Adrenal gland (tissue), 12 donors: ENCODE data around the gene PAM16. TPM values are rescaled to one million over a fixed set of nuclear protein-coding genes. Genes with fewer than 3 reads are reported as not detected.

ENCODE experiments used
- DNase-seq, 7 donors: peaks; one replicate each; pipeline ENCODE4 v3.0.0-alpha.2; 2019 to 2020
- H3K27ac ChIP-seq, 5 donors: fragments of 200-600 bp; sonication (generic) in 4 of 5; 1 replicate in 3 of 5; 2 replicates in 2 of 5; pipeline versions ENCODE4 v1.5.1 to v1.8.0; 2016 to 2020; ENCODE audit warnings: mild to moderate bottlenecking in 1 of 5
- H3K27me3 ChIP-seq: fragments of 200-600 bp; 2 replicates; pipeline ENCODE4 v1.8.0; 2021
- H3K36me3 ChIP-seq, 2 donors: fragments of 200-600 bp; replicated peaks in 1 of 2; 1 replicate in 1 of 2; 2 replicates in 1 of 2; pipeline versions ENCODE4 v1.5.1 to v1.8.0; 2018 to 2022
- H3K4me1 ChIP-seq, 2 donors: fragments of 200-600 bp; replicated peaks in 1 of 2; 1 replicate in 1 of 2; 2 replicates in 1 of 2; pipeline versions ENCODE4 v1.5.1 to v1.8.0; 2018 to 2021
- H3K4me3 ChIP-seq, 4 donors: fragments of 200-600 bp; sonication (generic) in 3 of 4; one replicate each; pipeline ENCODE4 v1.5.1; 2016 to 2018
- H3K9me3 ChIP-seq, 3 donors: fragments of 200-600 bp; sonication (generic) in 1 of 3; replicated peaks in 1 of 3; 1 replicate in 2 of 3; 2 replicates in 1 of 3; pipeline versions ENCODE4 v1.5.1 to v1.8.0; 2016 to 2021
- CTCF ChIP-seq, 6 experiments: fragments of 450-650 bp in 4 of 6; fragments of 200-600 bp in 2 of 6; sonication (generic) in 1 of 6; IDR thresholded peaks; 1 replicate in 5 of 6; 2 replicates in 1 of 6; pipeline versions ENCODE4 v1.5.1 to v1.8.0; 2016 to 2021; ENCODE audit warnings: antibody characterized with exemption in 6 of 6, mild to moderate bottlenecking in 2 of 6, moderate library complexity in 1 of 6
- POLR2A ChIP-seq, 2 donors: fragments of 450-650 bp; IDR thresholded peaks; one replicate each; pipeline ENCODE4 v1.6.1; 2017; ENCODE audit warnings: antibody characterized with exemption in 2 of 2, mild to moderate bottlenecking in 2 of 2, moderate library complexity in 1 of 2
- WGBS, 4 donors: extraction: QIAGEN DNeasy Blood & Tissue Kit in 2 of 4; methylation state at CpG; one replicate each; pipeline versions ENCODE4 v1.1.5 to v1.1.7; 2013 to 2017; 5-methylcytosine and 5-hydroxymethylcytosine counted together
- intact Hi-C, 2 donors: fragments of 100-400 bp; cut with DNase I; formaldehyde crosslinking; loops; one replicate each; pipeline versions ENCODE4 v1.14.1 to v1.15.0; 2022 to 2023
- polyA plus RNA-seq, 3 donors: library from polyadenylated mRNA; stranded (reverse); fragments of 200-250 nt in 2 of 3; fragments of 350-450 nt in 1 of 3; fragmentation: Illumina TruSeq in 1 of 3; extraction: RNeasy Lipid Tissue Mini Kit (QIAGEN cat#74804) in 1 of 3; gene quantifications; one replicate each; pipeline ENCODE4 v1.2.3, GENCODE V29; 2013 to 2014
- total RNA-seq, 9 donors: library from RNA; depleted of rRNA in 4 of 9; stranded (reverse); fragments of >200 nt in 4 of 9; fragments of 120-200 nt in 1 of 9; fragmentation: NEBNext Ultra II Directional in 1 of 9; extraction: Animal tissue kit (Norgen Biotek cat#: 25700) in 1 of 9; gene quantifications; one replicate each; pipeline versions ENCODE4 v1.1.0 to v1.2.4, GENCODE V29; 2013 to 2023
- donor health status: healthy with polysubstance abuse.
- donor health status: Bipolar disorder and iron deficiency.
- donor health status: DM: yes; HTN: yes; CAD: no.
- donor health status: DM: no; HTN: no; CAD: no.
- donor health status: DM: no; HTN: no; CAD: no.
- donor health status: DM: yes; HTN: yes; CAD: no.

Gene PAM16
- total and polyA plus RNA-seq, 12 donors: 25.0 to 310 (median 55.3) TPM

GRCh38 chr16:4381935-4382794 lies 31.0 kb upstream of the PAM16 start:
- Histone ChIP-seq H3K9me3 (no peaks in the 10 kb centered on the region), H3K27ac (peak overlapping the region in 1 of 5 donors; percentile 16), H3K4me1 (peaks cover 3 to 19% of the 10 kb centered on the region in 2 donors), H3K27me3 (no peaks in the 10 kb centered on the region), H3K36me3 (peaks cover 0 to 43% of the 10 kb centered on the region in 2 donors), H3K4me3 (no peak overlapping the region)
- no peak for TF ChIP-seq POLR2A (IDR thresholded peaks at IDR 0.05)
- TF ChIP-seq CTCF (IDR thresholded peaks at IDR 0.05): no peak
- intact Hi-C loops: no loop called here
- 95 to 97% (median 95%) methylated on average over 17 to 55 of the region's 55 CpGs for WGBS, 4 donors
- DNase-seq: no peak

GRCh38 chr16:4381072-4381934 lies 30.2 kb upstream of the PAM16 start:
- peaks cover 7 to 18% of the 10 kb centered on the region in 2 donors for H3K4me1 ChIP-seq
- no peak overlapping the region for H3K27ac ChIP-seq
- peaks cover 0 to 43% of the 10 kb centered on the region in 2 donors for H3K36me3 ChIP-seq
- intact Hi-C loops: no loop called here
- no peak overlapping the region for H3K4me3 ChIP-seq
- DNase-seq: no peak
- no peak for TF ChIP-seq POLR2A (IDR thresholded peaks at IDR 0.05)
- TF ChIP-seq CTCF (IDR thresholded peaks at IDR 0.05): no peak
- no peaks in the 10 kb centered on the region for H3K9me3 ChIP-seq
- H3K27me3 ChIP-seq: no peaks in the 10 kb centered on the region
- 94 to 97% (median 95%) methylated on average over 26 to 59 of the region's 59 CpGs; no CpG with 5 or more reads in 1 of the 4 donors for WGBS, 4 donors

- intact Hi-C loops: no loop called here
- no peak for DNase-seq
- Histone ChIP-seq H3K4me3 (no peak overlapping the region), H3K4me1 (peaks cover 16 to 25% of the 10 kb centered on the region in 2 donors), H3K9me3 (no peaks in the 10 kb centered on the region), H3K36me3 (peaks cover 0 to 43% of the 10 kb centered on the region in 2 donors), H3K27ac (peak overlapping the region in 1 of 5 donors; percentile 6), H3K27me3 (no peaks in the 10 kb centered on the region)
- TF ChIP-seq POLR2A (IDR thresholded peaks at IDR 0.05): no peak
- no peak for TF ChIP-seq CTCF (IDR thresholded peaks at IDR 0.05)
- WGBS, 4 donors: 81 to 93% (median 84%) methylated on average over 19 to 26 of the region's 26 CpGs
These were observed 29.3 kb upstream of the PAM16 start for GRCh38 chr16:4380119-4381063.
